ENCODE results near the gene CRISPLD2.
"Not testable (repeated sequence)": the region's sequence is repeated elsewhere in the genome, so short reads cannot be mapped to it uniquely, and the experiment has no call there.

The CRISPLD2 gene

GRCh38 chr16:84839956-84840355, 20.2 kb downstream of the CRISPLD2 start:
- DNase-seq (ENCODE audit: low read depth, low spot score), result no peak

GRCh38 chr16:84840687-84841627, 21.2 kb downstream of the CRISPLD2 start:
- DNase-seq (ENCODE audit: low read depth, low spot score), result no peak

- no peak for DNase-seq (ENCODE audit: low read depth, low spot score)
Measured at GRCh38 chr16:84841787-84842300, 22.1 kb downstream of the CRISPLD2 start.

- no peak for DNase-seq (ENCODE audit: low read depth, low spot score)
Measured at GRCh38 chr16:84842516-84843148, 22.8 kb downstream of the CRISPLD2 start.

- no peak for DNase-seq (ENCODE audit: low read depth, low spot score)
Measured at GRCh38 chr16:84843149-84844048, 23.6 kb downstream of the CRISPLD2 start.

GRCh38 chr16:84844049-84844350, 24.2 kb downstream of the CRISPLD2 start:
- no peak for DNase-seq (ENCODE audit: low read depth, low spot score)

GRCh38 chr16:84844559-84845495, 25.0 kb downstream of the CRISPLD2 start:
- no peak for DNase-seq (ENCODE audit: low read depth, low spot score)

- no peak for DNase-seq (ENCODE audit: low read depth, low spot score)
Measured at GRCh38 chr16:84845496-84846002, 25.8 kb downstream of the CRISPLD2 start.

- no peak for DNase-seq (ENCODE audit: low read depth, low spot score)
Measured at GRCh38 chr16:84847564-84848355, 28.0 kb downstream of the CRISPLD2 start.

GRCh38 chr16:84848986-84849634, 29.3 kb downstream of the CRISPLD2 start:
- no peak for DNase-seq (ENCODE audit: low read depth, low spot score)

- no peak for DNase-seq (ENCODE audit: low read depth, low spot score)
Measured at GRCh38 chr16:84849751-84850150, 30.0 kb downstream of the CRISPLD2 start.

- DNase-seq (ENCODE audit: low read depth, low spot score), result no peak
Measured at GRCh38 chr16:84850714-84851113, 30.9 kb downstream of the CRISPLD2 start.

- DNase-seq (ENCODE audit: low read depth, low spot score), result no peak
Measured at GRCh38 chr16:84851192-84852127, 31.7 kb downstream of the CRISPLD2 start.

- no peak for DNase-seq (ENCODE audit: low read depth, low spot score)
Measured at GRCh38 chr16:84853534-84853933, 33.7 kb downstream of the CRISPLD2 start.

- no peak for DNase-seq (ENCODE audit: low read depth, low spot score)
Measured at GRCh38 chr16:84854759-84855158, 35.0 kb downstream of the CRISPLD2 start.

GRCh38 chr16:84855435-84856202, 35.8 kb downstream of the CRISPLD2 start:
- not testable (repeated sequence) for DNase-seq (ENCODE audit: low read depth, low spot score)

GRCh38 chr16:84856203-84856581, 36.4 kb downstream of the CRISPLD2 start:
- not testable (repeated sequence) for DNase-seq (ENCODE audit: low read depth, low spot score)

All from activated naive CD8-positive, alpha-beta T cell treated with anti-CD3 and anti-CD28 coated beads, Interleukin-2, amount 50 U/mL, for 16 hours (primary cell).